A549 (cell line): ENCODE results near the gene C5AR2.

Source experiments
- ESRRA ChIP-seq: fragments of 150-350 bp; IDR thresholded peaks from 2 replicates; pipeline ENCODE4 v1.6.1; 2014; ENCODE audit warnings: mild to moderate bottlenecking, low read length, borderline replicate concordance
- MYC ChIP-seq: IDR thresholded peaks from 2 replicates; pipeline ENCODE4 v1.6.1; 2012; ENCODE audit warnings: mild to moderate bottlenecking, inconsistent platforms, low read length, improper control_type of control experiment, borderline replicate concordance
- NR3C1 ChIP-seq: fragments of >200 bp; sonication (Bioruptor Twin); formaldehyde crosslinking; IDR thresholded peaks from 3 replicates; pipeline ENCODE4 v1.6.1; 2017
- POLR2A ChIP-seq: IDR thresholded peaks from 2 replicates; pipeline ENCODE4 v1.6.1; 2012; ENCODE audit warnings: mild to moderate bottlenecking, low read length
- RFX5 ChIP-seq: fragments of 450-650 bp; IDR thresholded peaks from 2 replicates; pipeline ENCODE4 v1.7.1; 2014; ENCODE audit warnings: antibody characterized with exemption, mild to moderate bottlenecking, moderate library complexity
- RNF2 ChIP-seq: fragments of 200-600 bp; sonication (generic); IDR thresholded peaks from 2 replicates; pipeline ENCODE4 v1.6.1; 2016; ENCODE audit warnings: low read depth, mild to moderate bottlenecking, antibody characterized with exemption, moderate library complexity, borderline replicate concordance
- SMC3 ChIP-seq: fragments of >200 bp; sonication (Bioruptor Twin); formaldehyde crosslinking; IDR thresholded peaks from 3 replicates; pipeline ENCODE4 v1.6.1; 2018; ENCODE audit warnings: inconsistent platforms
- TF ChIP-seq, protein P1 (sequence below): fragments of >200 bp; sonication (Bioruptor Twin); formaldehyde crosslinking; IDR thresholded peaks from 3 replicates; pipeline ENCODE4 v1.5.1; 2016
- TF ChIP-seq, protein P2 (sequence below): fragments of 200-600 bp; sonication (generic); IDR thresholded peaks from 2 replicates; pipeline ENCODE4 v1.6.1; 2016; ENCODE audit warnings: antibody characterized with exemption, mild to moderate bottlenecking, moderate library complexity
- TF ChIP-seq, protein P3 (sequence below): IDR thresholded peaks from 2 replicates; pipeline ENCODE4 v1.6.1; 2012

DNA sequence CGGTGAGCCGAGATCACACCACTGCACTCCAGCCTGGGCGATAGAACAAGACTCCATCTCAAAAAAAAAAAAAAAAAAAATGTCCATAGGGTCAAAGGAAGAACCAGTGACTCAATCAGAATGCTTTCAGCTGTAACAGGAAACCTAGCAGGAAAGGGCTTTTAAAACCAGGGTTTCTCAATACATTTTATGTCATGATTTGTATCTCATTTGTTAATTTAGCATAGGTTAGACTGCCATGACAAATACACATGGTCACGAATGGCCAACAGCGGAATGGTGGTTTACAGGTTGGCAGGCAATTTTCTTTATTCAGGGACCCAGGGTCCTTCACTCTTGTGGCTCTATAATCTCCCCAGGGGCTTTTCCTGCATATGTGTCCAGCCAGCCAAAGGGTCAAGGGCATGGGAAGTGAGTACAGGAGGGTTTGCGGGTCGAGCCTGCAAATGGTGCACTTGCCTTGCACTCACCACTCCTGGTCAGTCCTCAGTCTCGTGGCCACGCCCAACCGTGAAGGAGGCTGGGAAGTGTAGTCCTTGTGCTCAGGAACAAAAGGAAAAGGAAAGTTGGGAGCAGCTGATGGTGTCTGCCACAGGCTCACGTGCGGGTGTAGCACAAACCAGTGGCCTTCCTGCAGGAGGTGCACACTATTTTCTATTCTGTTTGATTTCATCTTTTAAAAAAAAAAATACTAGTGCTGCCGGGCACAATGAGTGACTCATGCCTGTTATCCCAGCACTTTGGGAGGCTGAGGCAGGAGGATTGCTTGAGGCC is 32.0 kb downstream of the C5AR2 start:
- TF ChIP-seq, protein P1, sequence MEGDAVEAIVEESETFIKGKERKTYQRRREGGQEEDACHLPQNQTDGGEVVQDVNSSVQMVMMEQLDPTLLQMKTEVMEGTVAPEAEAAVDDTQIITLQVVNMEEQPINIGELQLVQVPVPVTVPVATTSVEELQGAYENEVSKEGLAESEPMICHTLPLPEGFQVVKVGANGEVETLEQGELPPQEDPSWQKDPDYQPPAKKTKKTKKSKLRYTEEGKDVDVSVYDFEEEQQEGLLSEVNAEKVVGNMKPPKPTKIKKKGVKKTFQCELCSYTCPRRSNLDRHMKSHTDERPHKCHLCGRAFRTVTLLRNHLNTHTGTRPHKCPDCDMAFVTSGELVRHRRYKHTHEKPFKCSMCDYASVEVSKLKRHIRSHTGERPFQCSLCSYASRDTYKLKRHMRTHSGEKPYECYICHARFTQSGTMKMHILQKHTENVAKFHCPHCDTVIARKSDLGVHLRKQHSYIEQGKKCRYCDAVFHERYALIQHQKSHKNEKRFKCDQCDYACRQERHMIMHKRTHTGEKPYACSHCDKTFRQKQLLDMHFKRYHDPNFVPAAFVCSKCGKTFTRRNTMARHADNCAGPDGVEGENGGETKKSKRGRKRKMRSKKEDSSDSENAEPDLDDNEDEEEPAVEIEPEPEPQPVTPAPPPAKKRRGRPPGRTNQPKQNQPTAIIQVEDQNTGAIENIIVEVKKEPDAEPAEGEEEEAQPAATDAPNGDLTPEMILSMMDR: no peak
- TF ChIP-seq NR3C1: no peak
- TF ChIP-seq, protein P2, sequence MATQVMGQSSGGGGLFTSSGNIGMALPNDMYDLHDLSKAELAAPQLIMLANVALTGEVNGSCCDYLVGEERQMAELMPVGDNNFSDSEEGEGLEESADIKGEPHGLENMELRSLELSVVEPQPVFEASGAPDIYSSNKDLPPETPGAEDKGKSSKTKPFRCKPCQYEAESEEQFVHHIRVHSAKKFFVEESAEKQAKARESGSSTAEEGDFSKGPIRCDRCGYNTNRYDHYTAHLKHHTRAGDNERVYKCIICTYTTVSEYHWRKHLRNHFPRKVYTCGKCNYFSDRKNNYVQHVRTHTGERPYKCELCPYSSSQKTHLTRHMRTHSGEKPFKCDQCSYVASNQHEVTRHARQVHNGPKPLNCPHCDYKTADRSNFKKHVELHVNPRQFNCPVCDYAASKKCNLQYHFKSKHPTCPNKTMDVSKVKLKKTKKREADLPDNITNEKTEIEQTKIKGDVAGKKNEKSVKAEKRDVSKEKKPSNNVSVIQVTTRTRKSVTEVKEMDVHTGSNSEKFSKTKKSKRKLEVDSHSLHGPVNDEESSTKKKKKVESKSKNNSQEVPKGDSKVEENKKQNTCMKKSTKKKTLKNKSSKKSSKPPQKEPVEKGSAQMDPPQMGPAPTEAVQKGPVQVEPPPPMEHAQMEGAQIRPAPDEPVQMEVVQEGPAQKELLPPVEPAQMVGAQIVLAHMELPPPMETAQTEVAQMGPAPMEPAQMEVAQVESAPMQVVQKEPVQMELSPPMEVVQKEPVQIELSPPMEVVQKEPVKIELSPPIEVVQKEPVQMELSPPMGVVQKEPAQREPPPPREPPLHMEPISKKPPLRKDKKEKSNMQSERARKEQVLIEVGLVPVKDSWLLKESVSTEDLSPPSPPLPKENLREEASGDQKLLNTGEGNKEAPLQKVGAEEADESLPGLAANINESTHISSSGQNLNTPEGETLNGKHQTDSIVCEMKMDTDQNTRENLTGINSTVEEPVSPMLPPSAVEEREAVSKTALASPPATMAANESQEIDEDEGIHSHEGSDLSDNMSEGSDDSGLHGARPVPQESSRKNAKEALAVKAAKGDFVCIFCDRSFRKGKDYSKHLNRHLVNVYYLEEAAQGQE: no peak
- TF ChIP-seq ESRRA: no peak
- no peak for TF ChIP-seq RFX5
- TF ChIP-seq RNF2: no peak
- TF ChIP-seq POLR2A: no peak
- no peak for TF ChIP-seq SMC3
- TF ChIP-seq, protein P3, sequence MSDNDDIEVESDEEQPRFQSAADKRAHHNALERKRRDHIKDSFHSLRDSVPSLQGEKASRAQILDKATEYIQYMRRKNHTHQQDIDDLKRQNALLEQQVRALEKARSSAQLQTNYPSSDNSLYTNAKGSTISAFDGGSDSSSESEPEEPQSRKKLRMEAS: no peak
- no peak for TF ChIP-seq MYC
